Tongue (tissue), 2 donors: ENCODE data around the gene SENP3. TPM values are rescaled to one million over a fixed set of nuclear protein-coding genes. Genes with fewer than 3 reads are reported as not detected.

Experiments used
- DNase-seq: peaks from one replicate; pipeline ENCODE4 v3.0.0-alpha.2; 2015
- total RNA-seq: library from RNA; depleted of rRNA; stranded (reverse); fragments of >200 nt; gene quantifications from one replicate; pipeline ENCODE4 v1.2.3, GENCODE V29; 2014

Gene SENP3
- total RNA-seq, 1 donor from 2014 or later = 36.8 TPM

- no peak for DNase-seq
Observed at GRCh38 chr17:7556627-7557026, 5.1 kb upstream of the SENP3 start.

GRCh38 chr17:7557147-7557764 lies 4.5 kb upstream of the SENP3 start:
- no peak for DNase-seq

DNA sequence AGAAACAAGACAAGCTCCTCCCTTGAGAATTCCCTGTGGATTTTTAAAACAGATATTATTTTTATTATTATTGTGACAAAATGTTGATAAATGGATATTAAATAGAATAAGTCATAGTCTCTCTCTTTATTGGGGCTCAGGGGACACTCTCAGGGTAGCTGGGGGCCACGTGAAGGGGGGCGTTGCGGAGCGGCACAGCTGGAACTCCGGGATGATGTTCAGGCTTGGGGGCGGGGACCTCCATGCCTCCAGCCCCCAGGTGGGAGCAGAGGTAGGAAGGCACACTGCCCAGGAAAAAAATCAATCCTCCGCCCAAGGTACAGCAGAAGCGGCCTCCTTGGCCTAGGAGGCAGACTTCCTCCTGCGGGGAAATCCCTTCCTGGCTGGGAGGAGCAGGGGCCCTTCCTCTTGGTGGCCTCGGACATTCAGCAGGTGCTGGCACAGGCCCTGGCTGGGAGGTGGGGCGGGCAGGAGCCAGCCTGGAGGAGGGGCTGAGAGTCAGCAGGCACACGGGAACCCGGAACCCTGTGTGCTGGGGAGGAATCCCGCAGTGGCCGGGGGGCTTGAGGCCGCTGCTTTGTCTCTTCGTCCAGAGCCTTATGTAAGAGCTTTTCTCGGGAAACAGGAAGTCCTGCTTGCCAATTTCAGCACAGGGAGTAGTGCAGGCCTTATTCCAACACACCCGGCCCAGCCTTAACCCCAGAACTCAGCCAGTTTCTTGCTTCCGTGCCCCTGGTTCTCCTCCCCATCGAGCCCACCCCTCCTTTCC lies 3.8 kb upstream of the SENP3 start:
- DNase-seq = peak; percentile 88

DNA sequence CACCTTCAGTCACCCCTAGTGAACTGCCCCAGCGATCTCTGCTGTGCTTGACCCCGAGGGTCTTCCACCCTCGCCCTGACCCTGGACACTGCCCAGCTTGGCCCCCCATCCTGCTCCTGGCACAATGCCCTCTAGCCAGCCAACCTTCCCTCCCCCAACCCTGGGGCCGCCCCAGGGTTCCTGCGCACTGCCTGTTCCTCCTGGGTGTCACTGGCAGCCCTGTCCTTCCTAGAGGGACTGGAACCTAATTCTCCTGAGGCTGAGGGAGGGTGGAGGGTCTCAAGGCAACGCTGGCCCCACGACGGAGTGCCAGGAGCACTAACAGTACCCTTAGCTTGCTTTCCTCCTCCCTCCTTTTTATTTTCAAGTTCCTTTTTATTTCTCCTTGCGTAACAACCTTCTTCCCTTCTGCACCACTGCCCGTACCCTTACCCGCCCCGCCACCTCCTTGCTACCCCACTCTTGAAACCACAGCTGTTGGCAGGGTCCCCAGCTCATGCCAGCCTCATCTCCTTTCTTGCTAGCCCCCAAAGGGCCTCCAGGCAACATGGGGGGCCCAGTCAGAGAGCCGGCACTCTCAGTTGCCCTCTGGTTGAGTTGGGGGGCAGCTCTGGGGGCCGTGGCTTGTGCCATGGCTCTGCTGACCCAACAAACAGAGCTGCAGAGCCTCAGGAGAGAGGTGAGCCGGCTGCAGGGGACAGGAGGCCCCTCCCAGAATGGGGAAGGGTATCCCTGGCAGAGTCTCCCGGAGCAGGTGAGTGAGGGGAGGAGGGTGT lies 3.0 kb upstream of the SENP3 start, which contains the start of gene TNFSF13:
Gene TNFSF13, plus strand, starts transcription at position 207 of the 776 bp plus-strand sequence. Its CDS starts 290 bp downstream, at position 497.
- no peak for DNase-seq

DNA sequence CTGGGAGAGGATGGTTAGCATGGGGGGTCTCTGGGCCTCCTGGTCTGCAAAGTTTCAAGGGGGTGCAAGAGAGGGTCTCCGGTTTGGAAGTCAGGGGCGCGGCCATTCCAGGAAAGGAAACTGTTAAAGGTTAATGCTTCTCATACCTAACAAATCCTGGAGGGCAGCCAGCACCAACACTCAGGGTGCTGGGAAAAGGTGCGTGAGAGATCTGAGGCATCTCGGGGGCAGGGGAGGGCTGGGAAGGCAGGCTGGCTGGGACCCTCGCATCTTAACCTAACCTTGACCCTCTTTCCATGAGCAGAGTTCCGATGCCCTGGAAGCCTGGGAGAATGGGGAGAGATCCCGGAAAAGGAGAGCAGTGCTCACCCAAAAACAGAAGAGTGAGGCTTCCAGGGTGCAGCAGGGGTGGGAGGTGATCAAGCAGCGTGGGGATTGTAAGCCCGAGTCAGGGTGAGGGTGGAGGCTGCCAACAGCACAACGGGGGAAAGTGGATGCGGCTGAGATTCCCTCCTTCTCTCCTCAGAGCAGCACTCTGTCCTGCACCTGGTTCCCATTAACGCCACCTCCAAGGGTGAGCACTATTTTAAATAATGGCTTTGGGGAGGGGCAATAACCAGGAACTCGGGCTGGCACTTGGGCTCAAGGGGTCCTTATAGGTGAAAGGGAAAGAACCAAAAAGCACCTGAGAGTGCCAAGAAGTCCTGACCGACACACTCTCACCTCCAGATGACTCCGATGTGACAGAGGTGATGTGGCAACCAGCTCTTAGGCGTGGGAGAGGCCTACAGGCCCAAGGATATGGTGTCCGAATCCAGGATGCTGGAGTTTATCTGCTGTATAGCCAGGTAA lies 2.2 kb upstream of the SENP3 start:
- no peak for DNase-seq

- DNase-seq = peak; percentile 79
Observed at GRCh38 chr17:7560172-7561027, 1.3 kb upstream of the SENP3 start.

DNA sequence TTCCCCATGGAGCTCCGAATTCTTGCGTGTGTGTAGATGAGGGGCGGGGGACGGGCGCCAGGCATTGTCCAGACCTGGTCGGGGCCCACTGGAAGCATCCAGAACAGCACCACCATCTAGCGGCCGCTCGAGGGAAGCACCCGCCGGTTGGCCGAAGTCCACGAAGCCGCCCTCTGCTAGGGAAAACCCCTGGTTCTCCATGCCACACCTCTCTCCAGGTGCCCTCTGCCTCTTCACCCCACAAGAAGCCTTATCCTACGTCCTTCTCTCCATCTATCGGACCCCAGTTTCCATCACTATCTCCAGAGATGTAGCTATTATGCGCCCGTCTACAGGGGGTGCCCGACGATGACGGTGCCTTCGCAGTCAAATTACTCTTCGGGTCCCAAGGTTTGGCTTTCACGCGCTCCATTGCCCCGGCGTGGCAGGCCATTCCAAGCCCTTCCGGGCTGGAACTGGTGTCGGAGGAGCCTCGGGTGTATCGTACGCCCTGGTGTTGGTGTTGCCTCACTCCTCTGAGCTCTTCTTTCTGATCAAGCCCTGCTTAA lies 617 bp upstream of the SENP3 start:
- DNase-seq = peak; percentile 95

DNA sequence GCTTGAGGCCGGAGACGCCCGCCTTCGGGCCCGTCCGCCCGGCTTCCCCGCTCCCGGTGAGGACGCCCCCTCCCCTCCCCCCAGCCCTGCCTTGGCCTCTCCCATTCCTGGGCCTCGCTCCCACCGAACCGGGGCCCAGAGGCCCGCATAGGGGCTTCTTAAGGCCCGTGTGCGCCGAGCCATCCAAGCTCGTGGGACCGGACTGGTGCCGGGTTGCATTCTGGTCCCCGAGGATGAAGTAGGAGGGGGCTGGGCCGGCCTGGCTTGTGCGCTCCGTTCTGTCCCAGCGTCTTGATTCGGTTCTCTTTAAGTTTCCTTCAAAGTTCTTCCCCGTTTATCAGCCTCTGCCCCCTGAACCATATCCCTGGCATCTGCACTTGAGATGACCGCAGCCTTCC lies 488 bp downstream of the SENP3 start:
- DNase-seq = no peak

DNA sequence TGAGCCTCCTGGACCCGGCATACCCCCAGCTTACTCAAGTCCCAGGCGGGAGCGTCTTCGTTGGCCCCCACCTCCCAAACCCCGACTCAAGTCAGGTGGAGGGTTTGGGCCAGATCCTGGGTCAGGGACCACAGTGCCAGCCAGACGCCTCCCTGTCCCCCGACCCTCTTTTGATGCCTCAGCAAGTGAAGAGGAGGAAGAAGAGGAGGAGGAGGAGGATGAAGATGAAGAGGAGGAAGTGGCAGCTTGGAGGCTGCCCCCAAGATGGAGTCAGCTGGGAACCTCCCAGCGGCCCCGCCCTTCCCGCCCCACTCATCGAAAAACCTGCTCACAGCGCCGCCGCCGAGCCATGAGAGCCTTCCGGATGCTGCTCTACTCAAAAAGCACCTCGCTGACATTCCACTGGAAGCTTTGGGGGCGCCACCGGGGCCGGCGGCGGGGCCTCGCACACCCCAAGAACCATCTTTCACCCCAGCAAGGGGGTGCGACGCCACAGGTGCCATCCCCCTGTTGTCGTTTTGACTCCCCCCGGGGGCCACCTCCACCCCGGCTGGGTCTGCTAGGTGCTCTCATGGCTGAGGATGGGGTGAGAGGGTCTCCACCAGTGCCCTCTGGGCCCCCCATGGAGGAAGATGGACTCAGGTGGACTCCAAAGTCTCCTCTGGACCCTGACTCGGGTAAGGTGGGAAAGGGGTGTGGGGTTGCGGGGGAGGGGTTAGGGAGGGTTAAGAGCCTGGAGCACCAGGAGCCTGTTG lies 1.6 kb downstream of the SENP3 start:
- no peak for DNase-seq

DNA sequence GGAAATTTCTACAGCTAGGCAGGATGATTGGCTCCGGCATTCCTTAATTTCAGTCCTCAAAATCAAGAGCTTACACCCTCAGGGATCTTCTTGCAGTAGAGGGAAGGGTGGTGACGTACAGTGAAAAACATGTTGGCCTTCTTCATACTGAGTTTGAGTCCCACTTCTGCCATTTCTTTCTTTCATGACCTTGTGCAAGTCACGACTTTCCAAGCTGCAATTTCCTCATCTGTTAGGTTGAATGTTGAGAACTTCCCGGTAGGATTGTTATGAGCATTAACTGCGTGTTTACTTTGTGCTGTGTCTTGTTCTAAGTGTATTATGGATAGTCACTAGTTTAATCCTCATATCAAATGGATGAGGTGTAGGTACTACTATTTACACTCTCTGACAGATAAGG lies 7.9 kb downstream of the SENP3 start:
- DNase-seq = no peak

DNA sequence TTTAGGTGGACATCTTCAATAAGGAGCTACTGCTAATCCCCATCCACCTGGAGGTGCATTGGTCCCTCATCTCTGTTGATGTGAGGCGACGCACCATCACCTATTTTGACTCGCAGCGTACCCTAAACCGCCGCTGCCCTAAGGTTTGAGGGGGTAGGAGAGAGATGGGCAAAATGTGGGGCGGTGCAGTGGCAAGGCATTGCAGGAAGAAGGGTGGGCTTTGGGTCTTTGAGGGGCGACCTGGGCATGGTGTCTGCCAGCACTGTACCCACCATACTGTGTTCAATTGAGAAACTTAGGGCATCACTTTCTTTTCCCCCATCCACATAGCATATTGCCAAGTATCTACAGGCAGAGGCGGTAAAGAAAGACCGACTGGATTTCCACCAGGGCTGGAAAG lies 8.6 kb downstream of the SENP3 start:
- no peak for DNase-seq

DNA sequence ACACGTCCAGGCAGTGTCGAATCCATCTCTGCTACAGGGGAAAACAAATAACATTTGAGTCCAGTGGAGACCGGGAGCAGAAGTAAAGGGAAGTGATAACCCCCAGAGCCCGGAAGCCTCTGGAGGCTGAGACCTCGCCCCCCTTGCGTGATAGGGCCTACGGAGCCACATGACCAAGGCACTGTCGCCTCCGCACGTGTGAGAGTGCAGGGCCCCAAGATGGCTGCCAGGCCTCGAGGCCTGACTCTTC lies 10.5 kb downstream of the SENP3 start:
- DNase-seq = no peak

GRCh38 chr17:7572588-7573323 lies 11.0 kb downstream of the SENP3 start:
- DNase-seq = peak; percentile 100

GRCh38 chr17:7573324-7574080 lies 11.8 kb downstream of the SENP3 start:
- peak; percentile 96 for DNase-seq

DNA sequence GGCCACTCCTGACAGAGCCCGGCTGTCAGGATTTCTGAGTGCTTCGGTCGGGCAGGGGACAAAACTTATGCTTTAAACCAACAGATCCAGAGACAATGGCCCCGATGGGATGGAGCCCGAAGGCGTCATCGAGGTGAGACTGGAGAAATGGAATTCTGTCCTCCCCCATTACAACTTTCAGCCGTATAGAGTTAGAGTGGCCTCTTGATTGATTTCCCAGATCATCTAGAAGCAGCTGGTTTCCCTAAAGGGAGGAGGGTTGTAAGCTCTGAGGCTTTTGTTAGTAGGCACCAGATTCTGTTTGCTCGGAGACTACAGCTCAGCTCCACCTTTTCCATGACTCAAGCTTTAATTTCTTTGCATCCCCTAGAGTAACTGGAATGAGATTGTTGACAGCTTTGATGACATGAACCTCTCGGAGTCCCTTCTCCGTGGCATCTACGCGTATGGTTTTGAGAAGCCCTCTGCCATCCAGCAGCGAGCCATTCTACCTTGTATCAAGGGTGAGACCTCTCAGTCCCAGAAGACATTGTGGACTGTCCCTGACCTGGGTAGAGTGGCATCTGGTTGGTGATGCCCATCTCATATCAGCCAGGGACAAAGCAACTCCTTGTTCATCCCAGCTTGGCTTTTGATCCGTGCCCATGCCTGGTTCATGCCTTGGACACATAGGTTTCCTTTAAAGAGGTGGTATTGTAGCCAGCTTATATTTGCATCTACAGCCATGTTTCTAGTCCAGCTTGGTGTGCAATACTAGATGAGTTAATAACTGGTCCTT lies 12.6 kb downstream of the SENP3 start:
- no peak for DNase-seq

GRCh38 chr17:7575481-7575883 lies 13.8 kb downstream of the SENP3 start:
- no peak for DNase-seq

- no peak for DNase-seq
Observed at GRCh38 chr17:7575959-7576358, 14.2 kb downstream of the SENP3 start.

GRCh38 chr17:7576432-7576937 lies 14.8 kb downstream of the SENP3 start:
- DNase-seq = no peak
